ENCODE measurements around the gene RASSF1.
A peak's percentile ranks its signal among the peaks of the same experiment; 100 is the strongest.

Gene RASSF1

GRCh38 chr3:50340448-50341329, at the start of gene RASSF1:
Gene RASSF1 (minus strand): TSS chr3:50340836. CDS start chr3:50340805, 31 bp downstream.
- peak within 1 kb of the TSS; percentile 61 for H3K4me3 ChIP-seq (ENCODE audit: control insufficient read depth, low read depth, low read length)
- no peak for TF ChIP-seq CTCF (IDR thresholded peaks at IDR 0.05; ENCODE audit: control insufficient read depth, insufficient read depth, low read depth, low read length, missing control alignments)
- DNase-seq (ENCODE audit: low read depth): no peak

DNA sequence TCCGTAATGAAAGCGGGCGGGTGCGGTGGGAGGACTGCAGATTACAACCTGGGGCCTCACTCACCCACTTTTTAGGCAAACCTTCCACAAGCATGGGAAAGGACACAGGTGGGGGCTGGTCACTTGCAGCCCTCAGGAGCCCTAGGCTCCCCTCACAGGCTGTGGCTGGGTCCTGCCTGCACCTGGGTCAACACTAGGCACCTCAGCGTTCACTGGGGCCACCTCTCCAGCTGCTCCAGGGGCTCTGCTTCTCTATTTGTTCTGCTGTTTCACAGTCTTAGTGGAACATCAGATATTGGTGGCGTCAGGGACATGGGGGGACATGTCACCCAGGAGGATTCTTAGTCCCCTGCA, 48.8 kb upstream of the RASSF1 start:
- no peak for TF ChIP-seq CTCF (IDR thresholded peaks at IDR 0.05; ENCODE audit: control insufficient read depth, insufficient read depth, low read depth, low read length, missing control alignments)
- no peak overlapping the region for H3K4me3 ChIP-seq (ENCODE audit: control insufficient read depth, low read depth, low read length)
- DNase-seq (ENCODE audit: low read depth): no peak

- no peak for DNase-seq (ENCODE audit: low read depth)
- no peak for TF ChIP-seq CTCF (IDR thresholded peaks at IDR 0.05; ENCODE audit: control insufficient read depth, insufficient read depth, low read depth, low read length, missing control alignments)
- no peak overlapping the region for H3K4me3 ChIP-seq (ENCODE audit: control insufficient read depth, low read depth, low read length)
Observed at GRCh38 chr3:50388720-50389413, 48.2 kb upstream of the RASSF1 start.

GRCh38 chr3:50388016-50388719, 47.5 kb upstream of the RASSF1 start:
- no peak for DNase-seq (ENCODE audit: low read depth)
- no peak overlapping the region for H3K4me3 ChIP-seq (ENCODE audit: control insufficient read depth, low read depth, low read length)
- TF ChIP-seq CTCF (IDR thresholded peaks at IDR 0.05; ENCODE audit: control insufficient read depth, insufficient read depth, low read depth, low read length, missing control alignments): peak; percentile 45

DNA sequence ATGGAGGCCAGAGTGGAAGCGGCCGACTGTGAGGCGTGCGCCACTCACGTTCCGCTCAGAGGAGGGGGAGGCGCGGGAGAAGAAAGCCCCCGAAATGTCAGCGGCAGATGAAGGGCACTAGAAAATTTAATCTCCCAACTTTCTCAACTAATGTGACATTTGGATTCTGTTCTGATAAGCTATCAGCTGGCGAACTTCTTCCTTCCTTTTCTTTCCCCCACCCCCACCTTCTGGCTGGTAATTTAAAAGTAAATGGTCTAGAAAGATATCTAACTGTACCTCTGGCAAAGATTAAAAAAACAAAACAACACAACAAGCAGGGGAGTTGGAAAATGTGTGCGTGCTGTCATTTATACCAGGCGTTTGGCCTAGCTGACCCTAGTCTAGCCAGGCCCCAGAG, 45.1 kb upstream of the RASSF1 start:
- H3K4me3 ChIP-seq (ENCODE audit: control insufficient read depth, low read depth, low read length): no peak overlapping the region
- no peak for DNase-seq (ENCODE audit: low read depth)
- TF ChIP-seq CTCF (IDR thresholded peaks at IDR 0.05; ENCODE audit: control insufficient read depth, insufficient read depth, low read depth, low read length, missing control alignments): no peak

GRCh38 chr3:50383750-50384149, 43.1 kb upstream of the RASSF1 start:
- no peak overlapping the region for H3K4me3 ChIP-seq (ENCODE audit: control insufficient read depth, low read depth, low read length)
- no peak for TF ChIP-seq CTCF (IDR thresholded peaks at IDR 0.05; ENCODE audit: control insufficient read depth, insufficient read depth, low read depth, low read length, missing control alignments)
- DNase-seq (ENCODE audit: low read depth): no peak
